ENCODE measurements around the gene KDM2A. TPM values are rescaled to one million over a fixed set of nuclear protein-coding genes. Genes with fewer than 3 reads are reported as not detected.
A peak's percentile ranks its signal among the peaks of the same experiment; 100 is the strongest.

KDM2A gene
- polyA plus RNA-seq, 2 of the 4 experiments (the other 2 are of a cell fraction), result 34.5 to 42.8 TPM

DNA sequence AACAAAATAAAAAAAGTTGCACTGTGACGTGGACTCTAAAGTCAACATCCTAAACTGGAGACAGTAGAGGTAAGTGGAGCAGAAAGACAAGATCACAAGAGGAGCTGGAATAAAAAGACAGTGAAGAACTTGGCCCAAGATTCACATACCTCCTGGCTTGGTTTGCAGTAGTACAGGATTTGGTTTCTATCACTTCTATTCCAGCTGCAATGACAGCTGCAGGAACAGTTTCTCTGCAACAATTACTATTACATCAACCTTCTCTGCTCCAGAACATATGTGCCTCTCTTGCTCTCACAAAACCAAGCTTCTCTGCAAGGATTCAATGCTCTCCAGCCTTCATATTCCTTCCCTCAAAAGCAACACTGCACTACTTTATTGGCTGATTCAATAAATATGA is 7.8 kb upstream of the KDM2A start (continued):
- TF ChIP-seq, protein P1, sequence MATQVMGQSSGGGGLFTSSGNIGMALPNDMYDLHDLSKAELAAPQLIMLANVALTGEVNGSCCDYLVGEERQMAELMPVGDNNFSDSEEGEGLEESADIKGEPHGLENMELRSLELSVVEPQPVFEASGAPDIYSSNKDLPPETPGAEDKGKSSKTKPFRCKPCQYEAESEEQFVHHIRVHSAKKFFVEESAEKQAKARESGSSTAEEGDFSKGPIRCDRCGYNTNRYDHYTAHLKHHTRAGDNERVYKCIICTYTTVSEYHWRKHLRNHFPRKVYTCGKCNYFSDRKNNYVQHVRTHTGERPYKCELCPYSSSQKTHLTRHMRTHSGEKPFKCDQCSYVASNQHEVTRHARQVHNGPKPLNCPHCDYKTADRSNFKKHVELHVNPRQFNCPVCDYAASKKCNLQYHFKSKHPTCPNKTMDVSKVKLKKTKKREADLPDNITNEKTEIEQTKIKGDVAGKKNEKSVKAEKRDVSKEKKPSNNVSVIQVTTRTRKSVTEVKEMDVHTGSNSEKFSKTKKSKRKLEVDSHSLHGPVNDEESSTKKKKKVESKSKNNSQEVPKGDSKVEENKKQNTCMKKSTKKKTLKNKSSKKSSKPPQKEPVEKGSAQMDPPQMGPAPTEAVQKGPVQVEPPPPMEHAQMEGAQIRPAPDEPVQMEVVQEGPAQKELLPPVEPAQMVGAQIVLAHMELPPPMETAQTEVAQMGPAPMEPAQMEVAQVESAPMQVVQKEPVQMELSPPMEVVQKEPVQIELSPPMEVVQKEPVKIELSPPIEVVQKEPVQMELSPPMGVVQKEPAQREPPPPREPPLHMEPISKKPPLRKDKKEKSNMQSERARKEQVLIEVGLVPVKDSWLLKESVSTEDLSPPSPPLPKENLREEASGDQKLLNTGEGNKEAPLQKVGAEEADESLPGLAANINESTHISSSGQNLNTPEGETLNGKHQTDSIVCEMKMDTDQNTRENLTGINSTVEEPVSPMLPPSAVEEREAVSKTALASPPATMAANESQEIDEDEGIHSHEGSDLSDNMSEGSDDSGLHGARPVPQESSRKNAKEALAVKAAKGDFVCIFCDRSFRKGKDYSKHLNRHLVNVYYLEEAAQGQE (IDR thresholded peaks at IDR 0.05), result no peak
- no peak for TF ChIP-seq NFE2L2 (conservative IDR thresholded peaks at IDR 0.05; ENCODE audit: low read length)
- no peak for TF ChIP-seq FOSB (CRISPR knock-in tag; IDR thresholded peaks at IDR 0.05)
- TF ChIP-seq PHF8 (IDR thresholded peaks at IDR 0.05; ENCODE audit: borderline replicate concordance, low read depth), result no peak
- no peak for TF ChIP-seq KDM1A (IDR thresholded peaks at IDR 0.05; ENCODE audit: low read depth)
- TF ChIP-seq TP53 (CRISPR knock-in tag; IDR thresholded peaks at IDR 0.05), result no peak
- no peak for TF ChIP-seq KDM5A (IDR thresholded peaks at IDR 0.05)
- no peak for TF ChIP-seq FOSL2 (IDR thresholded peaks at IDR 0.05)
- TF ChIP-seq FOSL2 (CRISPR knock-in tag; IDR thresholded peaks at IDR 0.05), result no peak
- TF ChIP-seq RCOR1 (IDR thresholded peaks at IDR 0.05; ENCODE audit: low read depth, low read length), result no peak
- no peak for TF ChIP-seq POLR2AphosphoS2 (conservative IDR thresholded peaks at IDR 0.05; ENCODE audit: low read length)
- TF ChIP-seq CBX2 (IDR thresholded peaks at IDR 0.05; ENCODE audit: borderline replicate concordance, low read depth), result no peak
- TF ChIP-seq EHF (CRISPR knock-in tag; IDR thresholded peaks at IDR 0.05), result no peak
- TF ChIP-seq, protein P2, sequence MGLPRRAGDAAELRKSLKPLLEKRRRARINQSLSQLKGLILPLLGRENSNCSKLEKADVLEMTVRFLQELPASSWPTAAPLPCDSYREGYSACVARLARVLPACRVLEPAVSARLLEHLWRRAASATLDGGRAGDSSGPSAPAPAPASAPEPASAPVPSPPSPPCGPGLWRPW (IDR thresholded peaks at IDR 0.05), result no peak

DNA sequence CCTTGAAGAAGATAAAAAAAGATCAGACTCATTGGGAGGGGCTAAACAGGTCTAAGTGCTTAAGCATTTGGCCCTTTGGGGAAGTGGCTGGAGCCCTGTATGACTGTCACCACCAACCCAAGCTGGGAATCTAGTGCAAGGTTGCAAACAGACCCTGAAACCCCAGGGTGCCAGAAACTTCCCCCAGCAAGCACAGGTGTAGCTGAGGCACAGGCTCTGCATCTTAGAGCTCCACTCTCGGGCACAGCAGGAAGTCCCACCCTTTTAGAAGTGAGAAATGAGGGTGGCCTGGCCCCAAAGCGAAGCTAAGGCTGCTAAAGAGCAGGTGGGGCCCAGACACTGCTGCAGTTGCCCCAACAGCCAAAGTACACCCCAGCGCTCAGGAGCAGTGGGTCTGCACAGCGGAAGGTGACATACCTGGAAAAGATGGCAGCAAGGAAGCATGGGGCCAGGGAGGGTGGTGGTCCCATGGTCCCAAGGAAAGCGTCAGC is 5.8 kb upstream of the KDM2A start:
- H3K4me1 ChIP-seq, result peaks cover 24% of the 10 kb centered on the region
- peak overlapping the region in 1 of 2 experiments; percentile 47; a peak in 2 of 6 replicates for H3K27ac ChIP-seq
- WGBS (ENCODE audit: missing lambda C conversion rate), result 82% methylated on average over 5 of the region's 5 CpGs
- TF ChIP-seq SMC3 (IDR thresholded peaks at IDR 0.05) (no peak), EHF (CRISPR knock-in tag; IDR thresholded peaks at IDR 0.05) (no peak), MYC (IDR thresholded peaks at IDR 0.05; ENCODE audit: borderline replicate concordance, low read length) (no peak), HDAC2 (IDR thresholded peaks at IDR 0.05) (no peak), RAD21 (conservative IDR thresholded peaks at IDR 0.05 in 1 of 2, IDR thresholded peaks at IDR 0.05 in 1 of 2) (no peak), HOXA7 (CRISPR knock-in tag; IDR thresholded peaks at IDR 0.05) (no peak)
- TF ChIP-seq, protein P3, sequence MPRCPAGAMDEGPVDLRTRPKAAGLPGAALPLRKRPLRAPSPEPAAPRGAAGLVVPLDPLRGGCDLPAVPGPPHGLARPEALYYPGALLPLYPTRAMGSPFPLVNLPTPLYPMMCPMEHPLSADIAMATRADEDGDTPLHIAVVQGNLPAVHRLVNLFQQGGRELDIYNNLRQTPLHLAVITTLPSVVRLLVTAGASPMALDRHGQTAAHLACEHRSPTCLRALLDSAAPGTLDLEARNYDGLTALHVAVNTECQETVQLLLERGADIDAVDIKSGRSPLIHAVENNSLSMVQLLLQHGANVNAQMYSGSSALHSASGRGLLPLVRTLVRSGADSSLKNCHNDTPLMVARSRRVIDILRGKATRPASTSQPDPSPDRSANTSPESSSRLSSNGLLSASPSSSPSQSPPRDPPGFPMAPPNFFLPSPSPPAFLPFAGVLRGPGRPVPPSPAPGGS (IDR thresholded peaks at IDR 0.05), result no peak
- TF ChIP-seq, protein P4, sequence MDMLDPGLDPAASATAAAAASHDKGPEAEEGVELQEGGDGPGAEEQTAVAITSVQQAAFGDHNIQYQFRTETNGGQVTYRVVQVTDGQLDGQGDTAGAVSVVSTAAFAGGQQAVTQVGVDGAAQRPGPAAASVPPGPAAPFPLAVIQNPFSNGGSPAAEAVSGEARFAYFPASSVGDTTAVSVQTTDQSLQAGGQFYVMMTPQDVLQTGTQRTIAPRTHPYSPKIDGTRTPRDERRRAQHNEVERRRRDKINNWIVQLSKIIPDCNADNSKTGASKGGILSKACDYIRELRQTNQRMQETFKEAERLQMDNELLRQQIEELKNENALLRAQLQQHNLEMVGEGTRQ (IDR thresholded peaks at IDR 0.05), result no peak
- FAIRE-seq, result no peak
- no peaks in the 10 kb centered on the region for H3K9me3 ChIP-seq
- DNase-seq (ENCODE audit: low read depth in 1 of 2, low spot score in 1 of 2), result no peak
- H3K4me3 ChIP-seq, result no peak overlapping the region
- no peak for ATAC-seq
- POLR2A ChIA-PET, result no interaction called here
- H3K4me2 ChIP-seq, result no peak overlapping the region
- CTCF ChIA-PET, result interaction anchor here (0.8 to 1.5 kb wide), 3 partner anchors 18 to 55 kb away, joined by 3 to 7 read pairs (median 5); no protein-coding TSS in a partner anchor
